GM19395 (cell line): ENCODE results near the gene RPS6KL1.

Source experiments
- ATAC-seq: cut with Tn5 transposase; IDR thresholded peaks from one replicate; pipeline ENCODE4 v1.9.1; 2021; ENCODE audit warnings: mild to moderate bottlenecking, moderate library complexity; ENCODE audit not compliant: unreplicated experiment

Gene RPS6KL1

DNA sequence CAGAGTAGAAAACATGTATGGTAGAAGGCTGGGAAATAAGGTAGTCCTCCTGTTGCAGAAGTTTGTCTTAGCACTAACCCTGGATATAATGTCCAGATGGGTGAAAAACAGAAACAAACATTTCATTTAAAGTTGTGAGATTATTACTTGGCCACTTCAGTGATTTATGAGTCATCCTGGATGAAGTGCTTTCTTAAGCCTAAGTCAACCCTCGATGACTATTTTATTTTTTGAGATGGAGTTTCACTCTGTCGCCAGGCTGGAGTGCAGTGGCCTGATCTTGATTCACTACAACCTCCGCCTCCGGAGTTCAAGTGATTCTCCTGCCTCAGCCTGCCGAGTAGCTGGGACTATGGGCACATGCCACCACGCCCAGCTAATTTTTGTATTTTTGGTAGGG, 31.2 kb downstream of the RPS6KL1 start:
- no peak for ATAC-seq

GRCh38 chr14:74890262-74890661, 32.8 kb downstream of the RPS6KL1 start:
- no peak for ATAC-seq

DNA sequence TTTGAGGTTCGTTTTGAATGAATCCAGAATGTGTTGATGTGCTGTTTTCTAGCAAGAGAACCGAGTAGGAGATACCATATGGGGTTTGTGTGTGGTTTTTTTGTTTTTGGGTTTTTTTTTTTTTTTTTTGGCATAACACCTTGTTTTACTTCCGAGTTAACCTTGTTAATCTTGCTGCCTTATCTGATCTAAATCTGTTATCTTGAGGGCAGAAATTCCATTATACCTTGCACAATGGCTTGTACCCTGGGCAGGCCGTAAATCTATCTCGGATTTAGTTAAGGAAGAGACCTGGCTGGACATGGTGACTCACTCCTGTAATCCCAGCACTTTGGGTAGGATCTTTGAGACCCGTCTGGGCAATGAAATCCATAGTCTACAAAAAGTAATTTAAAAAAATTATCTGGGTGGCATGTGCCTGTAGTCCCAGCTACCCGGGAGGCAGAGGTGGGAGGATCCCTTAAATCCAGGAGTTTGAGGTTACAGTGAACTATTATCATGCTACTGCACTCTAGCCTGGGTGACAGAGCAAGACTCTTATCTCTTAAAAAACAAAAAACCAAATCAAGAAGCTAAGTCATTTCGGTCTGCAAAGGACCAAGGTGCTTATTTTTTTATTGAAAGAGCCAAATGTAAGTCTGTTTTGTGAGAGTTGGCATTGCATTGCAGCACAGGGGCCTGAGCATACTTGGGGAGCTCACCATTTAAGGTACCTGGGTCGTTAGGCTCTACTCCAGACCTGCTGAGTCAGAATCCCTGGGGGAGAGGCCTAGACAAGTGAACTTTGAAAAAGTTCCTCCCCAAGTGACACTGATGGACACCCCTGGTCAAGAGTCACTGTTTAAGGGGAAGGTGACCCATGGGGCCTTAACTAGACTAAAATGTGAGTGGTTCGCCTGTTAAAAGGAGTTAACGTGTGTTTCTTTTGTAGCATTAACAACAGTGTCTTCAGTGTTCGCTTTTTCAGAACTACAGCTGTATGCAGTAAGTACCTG, 34.6 kb downstream of the RPS6KL1 start:
- ATAC-seq: no peak

DNA sequence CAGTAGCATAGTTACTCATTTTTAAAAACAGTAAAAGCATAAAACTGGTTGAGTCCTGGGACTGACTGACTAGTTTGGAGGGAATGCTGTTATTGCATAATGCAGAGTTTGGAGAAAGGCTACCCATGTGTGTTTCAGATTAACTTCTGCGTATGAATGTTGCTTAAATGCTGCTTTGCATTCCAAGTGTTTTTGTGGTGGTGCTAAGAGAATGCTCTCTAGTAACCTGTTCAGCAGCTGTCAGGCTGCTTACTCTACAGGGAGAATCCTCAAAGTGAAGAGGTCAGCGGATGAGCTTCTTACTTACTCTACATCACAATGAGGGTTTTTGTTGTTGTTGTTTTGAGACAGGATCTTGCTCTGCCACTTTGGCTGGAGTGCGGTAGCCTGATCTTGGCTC, 37.1 kb downstream of the RPS6KL1 start:
- no peak for ATAC-seq

DNA sequence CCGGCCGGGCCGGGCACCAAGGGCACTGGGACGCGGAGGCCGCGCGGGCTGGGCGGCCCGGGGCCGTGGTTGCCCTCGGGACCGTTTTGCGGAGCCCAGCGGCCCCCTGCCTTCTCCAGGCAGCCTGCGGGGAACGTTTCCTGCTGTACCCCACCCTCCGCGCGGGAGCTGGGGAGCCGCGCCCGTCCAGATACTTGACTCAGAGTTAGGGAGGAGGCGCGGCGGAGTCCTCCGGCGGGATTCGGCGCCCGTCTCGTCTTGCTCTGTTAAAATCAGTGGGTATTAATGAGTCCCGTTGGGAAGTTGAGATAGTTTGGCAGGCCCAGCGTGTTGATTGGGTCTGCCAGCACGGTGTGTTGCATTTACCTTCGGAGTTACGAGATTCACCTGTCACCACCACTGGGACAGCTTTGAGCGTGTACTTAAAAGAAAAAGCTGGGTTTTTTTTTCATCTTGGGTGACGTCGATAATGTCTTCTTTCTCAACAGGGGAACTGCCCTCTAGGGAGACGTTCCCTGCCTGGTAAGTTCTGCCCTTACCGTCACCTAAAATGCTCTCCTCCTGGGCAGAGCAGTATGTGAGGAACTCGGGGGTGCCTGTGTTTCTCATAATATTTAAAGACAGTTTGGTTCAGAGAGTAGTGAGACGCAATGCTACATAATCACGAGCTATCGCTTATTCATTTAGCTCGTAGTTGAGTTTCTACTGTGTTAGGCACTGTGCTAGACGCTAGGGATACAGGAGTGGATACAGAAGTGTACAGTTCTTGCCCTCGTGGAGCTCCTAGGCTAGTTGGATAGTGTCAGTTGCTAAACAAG, 40.7 kb downstream of the RPS6KL1 start:
- ATAC-seq: peak; percentile 34

DNA sequence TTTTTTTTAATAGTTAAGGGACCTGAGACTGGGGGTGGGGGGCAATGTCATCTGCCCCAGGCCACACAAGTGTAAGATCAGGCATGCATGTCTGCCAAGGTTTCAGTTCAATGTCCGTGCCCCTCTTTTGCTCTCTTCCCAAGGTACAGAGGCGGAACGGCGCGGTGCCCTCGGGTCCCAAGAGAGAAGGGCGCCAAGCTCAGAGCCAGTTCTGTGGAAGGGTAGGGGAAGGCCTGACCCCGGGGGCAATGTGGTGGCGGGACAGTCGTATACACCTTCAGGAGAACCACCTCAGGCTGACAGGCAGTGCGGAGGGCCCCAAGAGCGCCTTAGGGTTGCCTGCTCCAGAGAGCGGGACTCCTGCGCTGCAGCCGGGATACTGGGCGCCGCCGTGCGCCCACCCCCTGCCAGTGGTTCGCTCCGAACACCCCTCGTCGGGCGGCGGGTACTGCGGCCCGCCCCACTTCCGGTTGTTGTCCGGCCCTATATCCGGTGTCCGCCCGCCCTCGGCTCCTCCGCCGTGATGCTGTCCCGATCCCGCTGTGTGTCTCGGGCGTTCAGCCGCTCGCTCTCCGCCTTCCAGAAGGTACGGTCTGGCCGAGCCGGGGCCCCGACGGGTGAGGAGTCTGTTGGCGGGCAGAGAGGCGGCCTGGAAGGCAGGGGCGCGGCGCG, 41.5 kb downstream of the RPS6KL1 start, which contains the start of gene DLST:
DLST (plus strand) TSS at position 486 of the 672 bp plus-strand sequence; CDS start at position 524, 38 bp downstream.
- ATAC-seq: peak; percentile 93

DNA sequence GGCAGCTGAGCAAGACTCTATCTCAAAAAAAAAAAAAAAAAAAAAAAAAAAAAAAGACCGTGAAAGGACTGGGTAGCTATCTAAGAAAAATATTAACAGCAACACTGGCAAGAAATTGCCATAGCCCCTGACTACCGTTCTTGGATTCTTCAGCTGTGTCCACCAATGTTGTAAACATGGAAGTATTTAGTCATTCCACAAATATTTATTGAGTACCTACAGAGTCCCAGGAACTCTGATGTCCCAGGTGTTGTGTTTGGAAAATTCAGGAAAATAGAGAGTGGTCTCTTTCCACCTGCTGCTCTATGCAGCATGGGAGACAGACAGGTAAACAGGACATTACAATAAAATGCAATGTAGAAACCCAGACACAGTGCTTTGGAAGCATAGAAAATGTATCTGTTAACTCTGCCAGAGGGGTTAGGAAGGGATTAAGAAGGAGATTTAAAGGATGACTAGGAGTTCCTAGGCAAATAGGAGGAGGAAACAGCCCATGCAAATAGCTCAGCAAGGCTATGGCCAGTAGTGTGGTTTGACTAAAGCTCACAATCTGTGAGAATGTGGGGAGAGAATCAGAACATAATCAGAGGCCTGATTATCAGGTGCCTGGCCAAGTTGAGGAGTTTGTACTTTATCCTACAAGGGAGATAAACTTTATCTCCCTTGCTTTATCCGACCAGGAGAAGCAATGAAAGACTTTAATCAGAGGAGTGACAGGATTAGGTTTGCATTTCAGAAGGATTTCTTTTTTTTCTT, 43.5 kb downstream of the RPS6KL1 start:
- no peak for ATAC-seq

DNA sequence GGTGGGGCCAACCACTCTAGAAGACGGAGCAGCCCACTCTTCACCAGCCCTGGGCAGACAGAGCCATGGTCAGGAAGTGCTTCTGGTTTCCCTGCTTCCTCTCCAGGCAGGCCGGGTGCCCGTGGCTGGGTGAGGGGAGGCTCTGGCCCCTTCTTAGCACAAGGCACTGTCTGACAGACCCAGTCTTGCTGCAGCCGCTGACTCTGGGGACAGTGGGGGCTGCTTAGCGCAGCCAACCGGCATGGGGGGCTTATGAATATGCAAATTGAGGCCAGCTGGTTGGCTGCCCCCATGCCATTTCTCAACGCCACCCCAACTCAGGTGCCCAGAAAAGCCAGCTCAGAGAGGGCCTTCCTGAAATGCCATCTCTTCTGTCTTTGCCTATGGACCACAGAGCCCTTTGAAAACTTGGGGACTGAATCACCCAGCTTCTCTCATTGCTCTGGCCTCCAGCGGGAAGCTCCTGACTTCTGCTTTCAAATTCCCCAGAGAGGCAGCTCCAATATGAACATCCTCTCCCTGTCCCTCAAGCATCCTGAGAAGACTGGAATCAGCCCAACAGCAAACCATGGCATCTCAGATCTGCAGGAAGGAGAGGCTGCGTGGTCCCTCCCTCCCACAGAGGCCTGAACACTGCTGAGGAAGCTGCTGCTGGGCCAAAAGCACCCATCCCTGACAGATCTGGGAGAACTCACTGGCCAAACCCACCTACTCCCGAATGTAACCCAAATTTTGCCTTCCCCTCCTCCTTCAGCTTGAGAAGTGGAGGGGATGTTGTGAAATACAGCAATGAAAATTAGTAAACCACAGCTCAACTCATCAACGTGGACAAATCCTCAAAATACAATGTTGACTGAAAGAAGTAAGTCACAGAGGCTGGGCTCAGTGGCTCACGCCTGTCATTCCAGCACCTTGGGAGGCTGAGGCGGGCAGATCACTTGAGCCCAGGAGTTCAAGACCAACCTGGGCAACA, 46.8 kb downstream of the RPS6KL1 start, which contains the start of gene PROX2:
PROX2 (minus strand) TSS at position 205 of the 973 bp plus-strand sequence. CDS start 12,311 bp downstream, outside the sequence.
- no peak for ATAC-seq

GRCh38 chr14:74875204-74875603, 47.9 kb downstream of the RPS6KL1 start:
- ATAC-seq: no peak

- ATAC-seq: no peak
Measured at GRCh38 chr14:74871819-74872218, 51.2 kb downstream of the RPS6KL1 start.

- no peak for ATAC-seq
Measured at GRCh38 chr14:74868739-74869138, 54.3 kb downstream of the RPS6KL1 start.

DNA sequence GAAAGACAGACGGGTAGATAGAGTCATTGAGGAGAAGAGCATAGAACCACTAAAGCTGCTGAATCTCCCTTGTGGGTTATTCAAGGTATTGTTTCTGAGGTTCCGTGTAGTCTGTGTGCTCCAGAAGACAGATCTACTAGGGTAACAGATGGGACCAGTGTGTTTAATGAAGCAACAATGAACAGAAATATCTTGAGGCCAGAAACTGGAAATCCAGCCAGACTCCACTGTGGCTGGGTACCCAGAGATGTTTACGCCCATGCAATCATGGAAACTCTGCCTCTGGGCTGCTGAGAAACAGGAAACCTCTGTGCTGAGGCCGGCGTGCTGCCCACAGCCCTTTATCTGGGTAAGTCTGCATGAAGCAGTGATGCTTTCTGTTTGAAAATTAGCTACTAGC, 55.4 kb downstream of the RPS6KL1 start:
- ATAC-seq: no peak

GRCh38 chr14:74866708-74867389, 56.2 kb downstream of the RPS6KL1 start:
- no peak for ATAC-seq

- ATAC-seq: no peak
Measured at GRCh38 chr14:74865156-74865555, 57.9 kb downstream of the RPS6KL1 start.

GRCh38 chr14:74864198-74864597, 58.9 kb downstream of the RPS6KL1 start:
- no peak for ATAC-seq

GRCh38 chr14:74863274-74863673, 59.8 kb downstream of the RPS6KL1 start:
- ATAC-seq: no peak

DNA sequence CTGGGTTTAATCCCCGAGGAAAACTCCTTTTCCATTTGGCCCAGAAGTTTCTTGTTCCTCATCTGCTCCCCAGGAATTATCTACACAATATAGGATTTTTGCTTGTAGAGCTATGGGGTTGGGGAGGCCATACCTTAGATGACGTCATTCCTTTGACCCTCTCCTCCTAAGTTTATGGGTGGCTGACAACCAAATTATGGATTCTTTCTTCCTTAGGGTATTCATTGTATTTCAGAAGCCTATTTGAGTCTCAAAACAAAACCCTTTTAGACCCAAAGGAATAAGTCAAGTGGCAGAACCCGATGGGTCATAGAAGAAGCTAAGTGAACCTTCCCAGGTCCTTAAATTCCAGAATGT, 61.3 kb downstream of the RPS6KL1 start:
- ATAC-seq: no peak

GRCh38 chr14:74860899-74861733, 61.9 kb downstream of the RPS6KL1 start:
- no peak for ATAC-seq
